ENCODE data around the gene PDLIM3.
"Not testable (repeated sequence)": the region's sequence is repeated elsewhere in the genome, so short reads cannot be mapped to it uniquely, and the experiment has no call there.

The PDLIM3 gene

GRCh38 chr4:185564349-185564748 is 29.0 kb upstream of the PDLIM3 start:
- Mint-ChIP-seq H3K4me1 (no peaks in the 10 kb centered on the region), H3K27me3 (peaks cover 12% of the 10 kb centered on the region), H3K9me3 (no peaks in the 10 kb centered on the region), H3K4me3 (no peak overlapping the region), H3K27ac (no peak overlapping the region)
- ATAC-seq = no peak
- DNase-seq = no peak

- ATAC-seq (no peak), DNase-seq (no peak)
- no peak overlapping the region for H3K4me3 Mint-ChIP-seq
- peak overlapping the region in 1 of 2 donors; percentile 25 for H3K27ac Mint-ChIP-seq
- peaks cover 30% of the 10 kb centered on the region for H3K27me3 Mint-ChIP-seq
- no peaks in the 10 kb centered on the region for H3K4me1 Mint-ChIP-seq
- peaks cover 0 to 4% of the 10 kb centered on the region in 2 donors for H3K9me3 Mint-ChIP-seq
Observed at GRCh38 chr4:185562531-185562930, 27.2 kb upstream of the PDLIM3 start.

GRCh38 chr4:185560316-185560715 is 25.0 kb upstream of the PDLIM3 start:
- Mint-ChIP-seq H3K27ac (no peak overlapping the region), H3K4me1 (no peaks in the 10 kb centered on the region), H3K9me3 (peaks cover 0 to 7% of the 10 kb centered on the region in 2 donors), H3K4me3 (no peak overlapping the region), H3K27me3 (peaks cover 52% of the 10 kb centered on the region)
- DNase-seq = no peak
- ATAC-seq = no peak

- Mint-ChIP-seq H3K27me3 (peaks cover 56% of the 10 kb centered on the region), H3K4me3 (no peak overlapping the region), H3K9me3 (peaks cover 0 to 7% of the 10 kb centered on the region in 2 donors), H3K27ac (no peak overlapping the region), H3K4me1 (no peaks in the 10 kb centered on the region)
- ATAC-seq (no peak), DNase-seq (no peak)
Observed at GRCh38 chr4:185559915-185560281, 24.6 kb upstream of the PDLIM3 start.

GRCh38 chr4:185559251-185559914 is 24.1 kb upstream of the PDLIM3 start:
- ATAC-seq, H3K27ac Mint-ChIP-seq, DNase-seq, H3K4me1 Mint-ChIP-seq, H3K9me3 Mint-ChIP-seq, H3K4me3 Mint-ChIP-seq: not testable (repeated sequence)
- peaks cover 61% of the 10 kb centered on the region for H3K27me3 Mint-ChIP-seq

GRCh38 chr4:185554365-185555126 is 19.2 kb upstream of the PDLIM3 start:
- DNase-seq = no peak
- H3K27me3 Mint-ChIP-seq = peaks cover 51% of the 10 kb centered on the region
- H3K4me1 Mint-ChIP-seq = no peaks in the 10 kb centered on the region
- no peak overlapping the region for H3K27ac Mint-ChIP-seq
- H3K9me3 Mint-ChIP-seq = peaks cover 0 to 7% of the 10 kb centered on the region in 2 donors
- no peak for ATAC-seq
- no peak overlapping the region for H3K4me3 Mint-ChIP-seq

GRCh38 chr4:185552254-185552653 is 16.9 kb upstream of the PDLIM3 start:
- Mint-ChIP-seq H3K27ac (peak overlapping the region in 1 of 2 donors; percentile 48), H3K4me1 (no peaks in the 10 kb centered on the region), H3K9me3 (peaks cover 0 to 3% of the 10 kb centered on the region in 2 donors), H3K27me3 (peaks cover 28% of the 10 kb centered on the region), H3K4me3 (no peak overlapping the region)
- DNase-seq (no peak), ATAC-seq (no peak)

GRCh38 chr4:185550933-185551332 is 15.6 kb upstream of the PDLIM3 start:
- no peak overlapping the region for H3K4me3 Mint-ChIP-seq
- H3K27ac Mint-ChIP-seq = no peak overlapping the region
- ATAC-seq (no peak), DNase-seq (no peak)
- peaks cover 15% of the 10 kb centered on the region for H3K27me3 Mint-ChIP-seq
- H3K4me1 Mint-ChIP-seq = no peaks in the 10 kb centered on the region
- no peaks in the 10 kb centered on the region for H3K9me3 Mint-ChIP-seq

GRCh38 chr4:185549095-185549639 is 13.9 kb upstream of the PDLIM3 start:
- ATAC-seq (no peak), DNase-seq (no peak)
- Mint-ChIP-seq H3K4me3 (no peak overlapping the region), H3K4me1 (no peaks in the 10 kb centered on the region), H3K27me3 (no peaks in the 10 kb centered on the region), H3K9me3 (no peaks in the 10 kb centered on the region), H3K27ac (no peak overlapping the region)

- ATAC-seq = no peak
- Mint-ChIP-seq H3K4me1 (no peaks in the 10 kb centered on the region), H3K27ac (no peak overlapping the region), H3K4me3 (no peak overlapping the region), H3K27me3 (no peaks in the 10 kb centered on the region), H3K9me3 (no peaks in the 10 kb centered on the region)
- DNase-seq = no peak
Observed at GRCh38 chr4:185548587-185548986, 13.3 kb upstream of the PDLIM3 start.

- Mint-ChIP-seq H3K27me3 (no peaks in the 10 kb centered on the region), H3K4me1 (no peaks in the 10 kb centered on the region), H3K4me3 (no peak overlapping the region), H3K27ac (no peak overlapping the region), H3K9me3 (no peaks in the 10 kb centered on the region)
- ATAC-seq (no peak), DNase-seq (no peak)
Observed at GRCh38 chr4:185546335-185546734, 11.0 kb upstream of the PDLIM3 start.

- ATAC-seq (no peak), DNase-seq (no peak)
- H3K27me3 Mint-ChIP-seq = no peaks in the 10 kb centered on the region
- H3K9me3 Mint-ChIP-seq = no peaks in the 10 kb centered on the region
- H3K4me1 Mint-ChIP-seq = no peaks in the 10 kb centered on the region
- H3K27ac Mint-ChIP-seq = no peak overlapping the region
- H3K4me3 Mint-ChIP-seq = no peak overlapping the region
Observed at GRCh38 chr4:185542626-185543315, 7.5 kb upstream of the PDLIM3 start.

- Mint-ChIP-seq H3K9me3 (no peaks in the 10 kb centered on the region), H3K4me3 (no peak overlapping the region), H3K27ac (no peak overlapping the region), H3K27me3 (no peaks in the 10 kb centered on the region), H3K4me1 (no peaks in the 10 kb centered on the region)
- no peak for ATAC-seq
- no peak for DNase-seq
Observed at GRCh38 chr4:185541251-185541727, 6.0 kb upstream of the PDLIM3 start.

- no peak overlapping the region for H3K4me3 Mint-ChIP-seq
- H3K4me1 Mint-ChIP-seq = no peaks in the 10 kb centered on the region
- ATAC-seq = no peak
- H3K27ac Mint-ChIP-seq = no peak overlapping the region
- H3K9me3 Mint-ChIP-seq = no peaks in the 10 kb centered on the region
- DNase-seq = no peak
- H3K27me3 Mint-ChIP-seq = no peaks in the 10 kb centered on the region
Observed at GRCh38 chr4:185540487-185541120, 5.3 kb upstream of the PDLIM3 start.

- no peaks in the 10 kb centered on the region for H3K4me1 Mint-ChIP-seq
- DNase-seq = no peak
- no peaks in the 10 kb centered on the region for H3K27me3 Mint-ChIP-seq
- H3K27ac Mint-ChIP-seq = no peak overlapping the region
- H3K9me3 Mint-ChIP-seq = no peaks in the 10 kb centered on the region
- H3K4me3 Mint-ChIP-seq = no peak overlapping the region
- ATAC-seq = no peak
Observed at GRCh38 chr4:185540040-185540439, 4.7 kb upstream of the PDLIM3 start.

Measured in stimulated activated naive CD8-positive, alpha-beta T cell treated with anti-CD3 and anti-CD28 coated beads, Interleukin-15, amount 100 ng/mL, for 72 hours (primary cell).